ENCODE data around the gene VTI1A.
"Not testable (repeated sequence)": the region's sequence is repeated elsewhere in the genome, so short reads cannot be mapped to it uniquely, and the experiment has no call there.

The VTI1A gene

DNA sequence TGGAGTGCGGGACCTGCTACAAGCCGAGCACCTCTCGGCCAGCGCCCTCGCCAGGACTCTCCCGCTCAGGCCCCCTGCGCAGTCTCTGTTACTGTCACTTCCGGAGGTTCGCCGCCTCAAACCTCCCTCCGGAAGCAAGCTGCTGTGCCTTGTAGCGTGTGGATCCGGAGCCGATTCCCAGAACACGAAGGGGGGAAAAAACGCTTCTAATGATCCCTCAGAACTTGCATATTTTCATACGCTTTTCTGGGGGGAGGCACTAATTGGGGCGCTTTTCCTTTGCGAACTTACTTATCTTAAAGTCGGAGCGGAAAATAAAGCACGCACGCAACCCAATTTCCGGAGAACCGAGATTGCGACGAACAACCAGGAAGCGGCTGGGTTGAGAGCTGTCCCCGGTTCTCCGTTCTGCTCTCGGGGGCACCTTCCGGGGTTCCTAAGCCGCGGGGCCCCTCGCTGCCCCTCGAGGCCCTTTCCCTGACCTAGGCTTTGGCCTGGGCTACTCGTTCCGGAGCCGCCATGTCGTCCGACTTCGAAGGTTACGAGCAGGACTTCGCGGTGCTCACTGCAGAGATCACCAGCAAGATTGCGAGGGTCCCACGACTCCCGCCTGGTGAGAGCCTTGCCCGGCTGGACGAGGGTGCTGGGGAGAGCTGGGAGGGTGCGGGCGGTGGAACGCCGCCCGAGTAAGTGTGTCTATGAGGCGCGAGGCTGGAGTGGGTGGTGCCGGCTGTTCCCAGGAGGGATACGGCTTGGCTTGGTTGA, at the start of gene VTI1A, which contains the start of gene ZDHHC6:
VTI1A (plus strand) TSS at position 361 of the 765 bp plus-strand sequence; CDS start at position 520, 159 bp downstream.
ZDHHC6 (minus strand) TSS at position 60 of the 765 bp plus-strand sequence. CDS start 1,478 bp downstream, outside the sequence.
- no peaks in the 10 kb centered on the region for H3K9me3 ChIP-seq
- peak within 1 kb of the TSS; percentile 96 for H3K27ac ChIP-seq
- H3K9ac ChIP-seq = peak within 1 kb of the TSS; percentile 93
- no peaks in the 10 kb centered on the region for H3K27me3 ChIP-seq
- TF ChIP-seq Cebpa-rat (IDR thresholded peaks at IDR 0.05) = no peak
- H3K4me1 ChIP-seq = peaks cover 44% of the 10 kb centered on the region
- peak within 1 kb of the TSS; percentile 94 for H3K4me2 ChIP-seq
- peak within 1 kb of the TSS; percentile 96 for H3K4me3 ChIP-seq
- H3K36me3 ChIP-seq = peaks cover 49% of the 10 kb centered on the region
- peaks cover 39% of the 10 kb centered on the region; the same call in 1 of the 2 replicates for H4K20me1 ChIP-seq

DNA sequence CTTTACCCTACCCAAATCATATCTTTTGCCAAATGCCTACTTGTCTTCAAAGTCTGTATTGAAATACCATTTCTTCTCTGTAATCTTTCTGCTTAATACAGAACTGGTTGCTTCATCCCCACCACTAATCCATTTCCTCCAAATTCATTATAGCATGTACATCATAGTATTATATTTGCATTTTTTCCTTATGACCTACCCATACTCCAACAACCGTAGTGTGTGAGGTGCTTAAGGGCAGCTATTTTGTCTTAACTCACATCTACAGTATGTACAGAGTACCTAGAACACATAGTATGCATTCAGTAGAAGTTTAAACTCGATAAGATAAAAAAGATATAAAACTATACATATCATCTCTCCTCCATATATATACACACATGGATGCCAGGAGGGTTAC, 49.4 kb upstream of the VTI1A start:
- Histone ChIP-seq H3K4me1 (no peaks in the 10 kb centered on the region), H3K4me2 (no peak overlapping the region), H3K9me3 (no peaks in the 10 kb centered on the region), H3K27me3 (no peaks in the 10 kb centered on the region), H4K20me1 (0 out of 2 replicates have a peak, but pooled peaks cover 6% of the 10 kb centered on the region), H3K9ac (no peak overlapping the region), H3K36me3 (peaks cover 69% of the 10 kb centered on the region), H3K27ac (no peak overlapping the region), H3K4me3 (no peak overlapping the region)
- no peak for TF ChIP-seq Cebpa-rat (IDR thresholded peaks at IDR 0.05)

DNA sequence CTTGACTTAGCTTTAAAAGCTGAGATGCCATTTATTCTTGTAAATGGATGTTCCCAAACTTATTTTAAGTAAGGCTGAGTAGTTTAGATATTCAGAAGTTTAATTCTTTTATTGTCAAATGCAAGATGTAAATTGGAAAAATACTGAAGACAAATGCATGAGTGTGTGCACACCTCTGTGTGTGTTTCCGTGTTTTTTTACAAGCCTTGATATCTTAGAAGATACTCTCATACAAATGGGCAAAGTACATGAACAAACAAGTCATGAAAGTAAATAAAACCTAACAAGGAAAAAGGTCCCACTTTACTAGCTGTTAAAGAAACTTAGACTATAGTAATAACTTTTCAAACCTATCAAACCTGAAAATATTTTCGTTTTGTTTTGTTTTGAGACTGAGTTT, 44.1 kb upstream of the VTI1A start:
- peaks cover 79% of the 10 kb centered on the region for H3K36me3 ChIP-seq
- no peaks in the 10 kb centered on the region for H3K27me3 ChIP-seq
- TF ChIP-seq Cebpa-rat (IDR thresholded peaks at IDR 0.05) = no peak
- no peak overlapping the region for H3K9ac ChIP-seq
- peaks cover 9% of the 10 kb centered on the region for H3K9me3 ChIP-seq
- H3K4me3 ChIP-seq = no peak overlapping the region
- no peak overlapping the region for H3K4me2 ChIP-seq
- H3K4me1 ChIP-seq = peaks cover 4% of the 10 kb centered on the region; the same call in 1 of the 2 replicates
- H3K27ac ChIP-seq = no peak overlapping the region
- H4K20me1 ChIP-seq = no peaks in the 10 kb centered on the region

DNA sequence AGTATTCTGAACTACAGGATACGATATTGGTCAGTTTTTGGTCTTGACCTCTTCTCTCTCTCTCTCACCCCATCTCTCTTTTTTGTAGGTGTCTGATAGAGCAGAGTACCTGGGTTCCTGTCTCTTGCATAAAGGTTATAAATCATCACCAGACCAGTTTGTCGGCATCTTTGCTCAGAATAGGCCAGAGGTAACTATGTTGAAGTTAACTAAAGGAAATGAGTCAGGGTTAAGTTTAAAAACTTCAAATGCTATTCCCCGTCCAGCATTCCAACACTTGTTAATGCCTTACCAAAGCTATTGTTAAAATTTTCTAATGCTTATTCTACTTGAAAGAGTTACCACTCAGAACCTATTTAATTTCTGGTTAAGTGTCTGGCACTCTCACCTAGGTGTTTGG, 42.4 kb upstream of the VTI1A start:
- Histone ChIP-seq H3K9me3 (peaks cover 9% of the 10 kb centered on the region), H3K4me3 (no peak overlapping the region), H3K27me3 (no peaks in the 10 kb centered on the region), H3K36me3 (peaks cover 79% of the 10 kb centered on the region), H4K20me1 (no peaks in the 10 kb centered on the region), H3K9ac (no peak overlapping the region), H3K27ac (no peak overlapping the region), H3K4me1 (peaks cover 4% of the 10 kb centered on the region; the same call in 1 of the 2 replicates), H3K4me2 (no peak overlapping the region)
- no peak for TF ChIP-seq Cebpa-rat (IDR thresholded peaks at IDR 0.05)

DNA sequence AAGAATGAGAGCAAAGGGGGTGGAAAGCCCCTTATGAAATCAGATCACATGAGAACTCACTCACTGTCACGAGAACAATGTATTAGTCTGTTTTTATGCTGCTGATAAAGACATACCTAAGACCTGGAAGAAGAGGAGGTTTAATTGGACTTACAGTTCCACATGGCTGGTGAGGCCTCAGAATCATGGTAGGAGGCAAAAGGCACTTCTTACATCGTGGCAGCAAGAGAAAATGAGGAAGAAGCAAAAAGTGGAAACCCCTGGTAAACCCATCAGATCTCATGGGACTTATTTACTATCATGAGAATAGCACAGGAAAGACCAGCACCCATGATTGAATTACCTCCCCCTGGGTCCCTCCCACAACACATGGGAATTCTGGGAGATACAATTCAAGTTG, 40.2 kb upstream of the VTI1A start:
- H3K36me3 ChIP-seq = peaks cover 88% of the 10 kb centered on the region
- not testable (repeated sequence) for H3K4me3 ChIP-seq, H3K9me3 ChIP-seq

DNA sequence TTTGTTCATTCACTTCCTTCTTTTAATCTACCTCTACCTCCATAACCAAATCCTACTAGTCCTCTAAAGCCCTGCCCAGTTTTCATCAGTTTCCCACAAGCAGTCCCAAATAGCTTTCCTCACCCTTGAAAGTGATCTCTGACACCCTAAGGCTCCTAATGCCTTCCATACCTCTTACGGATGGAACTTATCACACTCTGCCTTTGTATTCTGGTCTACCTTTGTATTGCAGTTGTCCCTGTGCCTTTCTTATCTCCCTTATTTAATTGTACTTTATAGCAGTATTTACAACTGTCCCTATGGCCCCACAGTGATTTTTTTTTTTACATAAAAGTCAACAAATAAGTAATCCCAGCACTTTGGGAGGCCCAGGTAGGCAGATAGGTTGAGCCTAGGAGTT, 39.3 kb upstream of the VTI1A start:
- no peak for TF ChIP-seq Cebpa-rat (IDR thresholded peaks at IDR 0.05)
- no peak overlapping the region for H3K9ac ChIP-seq
- H3K27me3 ChIP-seq = no peaks in the 10 kb centered on the region
- no peak overlapping the region for H3K27ac ChIP-seq
- H3K36me3 ChIP-seq = peaks cover 89% of the 10 kb centered on the region
- peaks cover 4% of the 10 kb centered on the region; the same call in 1 of the 2 replicates for H3K4me1 ChIP-seq
- H3K4me2 ChIP-seq = no peak overlapping the region
- peaks cover 9% of the 10 kb centered on the region for H3K9me3 ChIP-seq
- H4K20me1 ChIP-seq = no peaks in the 10 kb centered on the region
- H3K4me3 ChIP-seq = no peak overlapping the region

More for the DNA sequence above, 40.2 kb upstream of the VTI1A start:
- H3K4me1 ChIP-seq, H3K27ac ChIP-seq, H3K27me3 ChIP-seq, H3K9ac ChIP-seq, H3K4me2 ChIP-seq, H4K20me1 ChIP-seq: not testable (repeated sequence)

DNA sequence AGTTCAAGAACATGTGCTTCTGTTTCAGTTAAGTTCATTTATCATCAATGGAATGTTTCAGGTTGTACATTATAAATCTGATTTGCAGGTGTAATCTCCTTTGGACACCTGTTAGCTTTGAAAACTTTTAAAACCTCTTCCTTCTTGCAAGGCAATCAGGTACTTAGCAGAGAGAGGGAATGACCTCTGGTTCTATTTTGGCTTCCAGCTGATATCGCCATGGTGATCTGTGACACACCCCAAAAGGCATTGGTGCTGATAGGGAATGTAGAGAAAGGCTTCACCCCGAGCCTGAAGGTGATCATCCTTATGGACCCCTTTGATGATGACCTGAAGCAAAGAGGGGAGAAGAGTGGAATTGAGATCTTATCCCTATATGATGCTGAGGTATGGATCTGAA, 37.7 kb upstream of the VTI1A start:
- peaks cover 4% of the 10 kb centered on the region; the same call in 1 of the 2 replicates for H3K4me1 ChIP-seq
- H3K4me3 ChIP-seq = no peak overlapping the region
- H3K27ac ChIP-seq = no peak overlapping the region

DNA sequence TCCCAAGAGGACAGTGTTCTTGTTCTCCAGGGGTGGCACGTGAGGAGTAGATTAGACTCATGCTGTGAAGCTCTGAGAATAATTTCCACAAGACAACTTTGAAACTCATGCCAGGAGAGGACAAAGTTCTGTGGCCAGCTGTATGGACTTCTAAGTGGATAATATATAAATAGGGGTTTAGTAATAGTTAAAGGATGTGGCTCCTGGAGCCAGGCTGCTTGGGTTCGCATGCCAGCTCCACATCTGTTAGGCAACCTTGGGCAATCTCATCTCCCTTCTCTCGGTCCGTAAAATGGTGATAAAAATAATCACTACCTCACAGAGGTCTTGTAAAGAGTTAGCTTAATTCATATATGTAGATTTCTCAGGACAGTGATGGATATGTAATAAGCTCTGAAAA, 37.3 kb upstream of the VTI1A start:
- Histone ChIP-seq H3K9me3 (peaks cover 9% of the 10 kb centered on the region), H3K4me2 (no peak overlapping the region), H4K20me1 (no peaks in the 10 kb centered on the region), H3K36me3 (peaks cover 91% of the 10 kb centered on the region), H3K27me3 (no peaks in the 10 kb centered on the region), H3K27ac (no peak overlapping the region), H3K4me1 (peaks cover 4% of the 10 kb centered on the region; the same call in 1 of the 2 replicates), H3K4me3 (no peak overlapping the region), H3K9ac (no peak overlapping the region)
- no peak for TF ChIP-seq Cebpa-rat (IDR thresholded peaks at IDR 0.05)

More for the DNA sequence above, 37.7 kb upstream of the VTI1A start:
- Histone ChIP-seq H3K4me2 (no peak overlapping the region), H4K20me1 (no peaks in the 10 kb centered on the region), H3K36me3 (peaks cover 91% of the 10 kb centered on the region), H3K9ac (no peak overlapping the region), H3K27me3 (no peaks in the 10 kb centered on the region), H3K9me3 (peaks cover 9% of the 10 kb centered on the region)
- no peak for TF ChIP-seq Cebpa-rat (IDR thresholded peaks at IDR 0.05)

DNA sequence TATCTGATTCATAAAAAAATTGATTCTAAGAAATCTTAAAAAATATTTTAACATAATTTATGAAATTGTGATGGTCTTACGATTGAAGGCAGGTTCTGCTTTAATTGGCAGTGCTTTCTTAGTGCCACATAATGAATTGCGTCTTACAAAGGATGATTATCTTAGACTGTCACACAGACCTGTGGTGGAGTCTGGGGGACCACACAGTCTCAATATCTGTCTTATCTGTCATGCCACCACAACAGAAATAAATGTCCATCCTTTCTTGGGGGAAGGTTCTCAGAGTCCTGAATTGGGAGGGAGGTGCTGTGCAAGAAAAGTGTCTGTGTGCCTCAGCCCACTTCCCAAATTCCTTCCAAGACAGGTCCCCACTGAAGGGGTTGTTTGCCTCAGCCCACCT, 34.3 kb upstream of the VTI1A start:
- H3K36me3 ChIP-seq = peaks cover 88% of the 10 kb centered on the region
- H3K4me3 ChIP-seq = no peak overlapping the region
- no peaks in the 10 kb centered on the region for H3K27me3 ChIP-seq
- H3K9ac ChIP-seq = no peak overlapping the region
- no peaks in the 10 kb centered on the region for H3K9me3 ChIP-seq
- no peak overlapping the region for H3K27ac ChIP-seq
- no peaks in the 10 kb centered on the region for H3K4me1 ChIP-seq
- no peak for TF ChIP-seq Cebpa-rat (IDR thresholded peaks at IDR 0.05)
- no peaks in the 10 kb centered on the region for H4K20me1 ChIP-seq
- no peak overlapping the region for H3K4me2 ChIP-seq

DNA sequence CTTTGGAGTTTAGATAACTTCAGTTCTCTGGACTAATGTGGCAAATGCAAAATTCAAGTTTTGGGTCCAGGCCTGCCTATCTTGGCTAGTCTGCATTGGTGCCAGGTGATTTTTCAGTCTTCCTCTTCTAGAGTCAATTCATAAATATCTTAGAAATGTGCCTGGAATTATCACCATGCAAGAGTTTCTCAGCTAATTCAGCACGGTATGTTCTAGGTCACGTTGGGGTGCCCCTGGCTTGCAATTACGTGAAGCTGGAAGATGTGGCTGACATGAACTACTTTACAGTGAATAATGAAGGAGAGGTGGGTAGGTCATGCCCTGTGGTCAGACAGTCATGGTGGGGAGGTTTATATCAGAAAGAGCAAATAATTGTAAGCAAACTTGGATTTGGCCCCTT, 25.3 kb upstream of the VTI1A start:
- no peak for TF ChIP-seq Cebpa-rat (IDR thresholded peaks at IDR 0.05)
- no peak overlapping the region for H3K4me3 ChIP-seq
- no peaks in the 10 kb centered on the region for H3K4me1 ChIP-seq
- no peak overlapping the region for H3K27ac ChIP-seq
- no peak overlapping the region for H3K9ac ChIP-seq
- H4K20me1 ChIP-seq = no peaks in the 10 kb centered on the region
- no peak overlapping the region for H3K4me2 ChIP-seq
- H3K27me3 ChIP-seq = no peaks in the 10 kb centered on the region
- H3K9me3 ChIP-seq = no peaks in the 10 kb centered on the region
- H3K36me3 ChIP-seq = peaks cover 76% of the 10 kb centered on the region
